Suprapubic skin (tissue), 4 donors: ENCODE data around the gene GJC1. TPM values are rescaled to one million over a fixed set of nuclear protein-coding genes. Genes with fewer than 3 reads are reported as not detected.

ENCODE experiments used
- DNase-seq, 2 donors: peaks; one replicate each; pipeline ENCODE4 v3.0.0-alpha.2; 2019; ENCODE audit warnings: low spot score in 2 of 2
- H3K27ac ChIP-seq: fragments of 200-600 bp; sonication (generic); one replicate; pipeline ENCODE4 v1.5.1; 2019
- H3K27me3 ChIP-seq: fragments of 200-600 bp; sonication (generic); one replicate; pipeline ENCODE4 v1.5.1; 2019
- H3K36me3 ChIP-seq: fragments of 200-600 bp; sonication (generic); one replicate; pipeline ENCODE4 v1.5.1; 2019
- H3K4me1 ChIP-seq: fragments of 200-600 bp; sonication (generic); one replicate; pipeline ENCODE4 v1.5.1; 2019
- H3K4me3 ChIP-seq: fragments of 200-600 bp; sonication (generic); one replicate; pipeline ENCODE4 v1.5.1; 2019; ENCODE audit warnings: mild to moderate bottlenecking
- H3K9me3 ChIP-seq: fragments of 200-600 bp; sonication (generic); one replicate; pipeline ENCODE4 v1.5.1; 2019
- CTCF ChIP-seq, 2 donors: fragments of 200-600 bp in 1 of 2; fragments of 450-650 bp in 1 of 2; sonication (generic) in 1 of 2; IDR thresholded peaks; one replicate each; pipeline ENCODE4 v1.5.1; 2016 to 2019; ENCODE audit warnings: antibody characterized with exemption in 2 of 2, mild to moderate bottlenecking in 1 of 2, moderate library complexity in 1 of 2
- EP300 ChIP-seq: sonication (generic); formaldehyde crosslinking; IDR thresholded peaks from one replicate; pipeline ENCODE4 v1.6.1; 2017; ENCODE audit warnings: antibody characterized with exemption
- POLR2A ChIP-seq, 2 donors: fragments of 450-650 bp; IDR thresholded peaks; one replicate each; pipeline ENCODE4 v1.6.1; 2017; ENCODE audit warnings: antibody characterized with exemption in 2 of 2, mild to moderate bottlenecking in 2 of 2, moderate library complexity in 2 of 2
- POLR2AphosphoS5 ChIP-seq, 3 donors: sonication (generic); formaldehyde crosslinking; IDR thresholded peaks; one replicate each; pipeline ENCODE4 v1.6.1; 2017; ENCODE audit warnings: antibody characterized with exemption in 3 of 3
- WGBS: methylation state at CpG from one replicate; pipeline ENCODE4 v1.1.5; 2018; 5-methylcytosine and 5-hydroxymethylcytosine counted together
- total RNA-seq, 4 donors: library from RNA; depleted of rRNA; stranded (reverse); fragments of >200 nt; gene quantifications; one replicate each; pipeline ENCODE4 v1.1.0, GENCODE V29; 2016

GJC1 gene
- total RNA-seq, 4 donors from 2014 or later, result 1.1 to 7.8 (median 1.9) TPM

- 50% methylated on average over 3 of the region's 3 CpGs for WGBS
- no peaks in the 10 kb centered on the region for H3K36me3 ChIP-seq
- no peak overlapping the region for H3K4me3 ChIP-seq
- no peaks in the 10 kb centered on the region for H3K9me3 ChIP-seq
- H3K27ac ChIP-seq, result no peak overlapping the region
- no peaks in the 10 kb centered on the region for H3K4me1 ChIP-seq
- DNase-seq, result no peak
- TF ChIP-seq POLR2A (IDR thresholded peaks at IDR 0.05) (no peak), POLR2AphosphoS5 (IDR thresholded peaks at IDR 0.05) (no peak), CTCF (IDR thresholded peaks at IDR 0.05) (no peak), EP300 (no peak)
- H3K27me3 ChIP-seq, result no peaks in the 10 kb centered on the region
Observed at GRCh38 chr17:44807817-44808155, 22.3 kb downstream of the GJC1 start.

GRCh38 chr17:44807093-44807816, 22.8 kb downstream of the GJC1 start:
- 80% methylated on average over 4 of the region's 4 CpGs for WGBS
- no peaks in the 10 kb centered on the region for H3K36me3 ChIP-seq
- H3K9me3 ChIP-seq, result no peaks in the 10 kb centered on the region
- H3K4me3 ChIP-seq, result no peak overlapping the region
- TF ChIP-seq EP300 (no peak), POLR2A (IDR thresholded peaks at IDR 0.05) (no peak), CTCF (IDR thresholded peaks at IDR 0.05) (no peak), POLR2AphosphoS5 (IDR thresholded peaks at IDR 0.05) (no peak)
- H3K4me1 ChIP-seq, result no peaks in the 10 kb centered on the region
- no peak for DNase-seq
- no peak overlapping the region for H3K27ac ChIP-seq
- H3K27me3 ChIP-seq, result no peaks in the 10 kb centered on the region

- H3K27ac ChIP-seq, result no peak overlapping the region
- DNase-seq, result no peak
- H3K4me1 ChIP-seq, result no peaks in the 10 kb centered on the region
- 86% methylated on average over 10 of the region's 10 CpGs for WGBS
- no peak for TF ChIP-seq POLR2AphosphoS5 (IDR thresholded peaks at IDR 0.05)
- TF ChIP-seq EP300, result no peak
- TF ChIP-seq POLR2A (IDR thresholded peaks at IDR 0.05), result no peak
- TF ChIP-seq CTCF (IDR thresholded peaks at IDR 0.05), result no peak
- H3K36me3 ChIP-seq, result no peaks in the 10 kb centered on the region
- H3K27me3 ChIP-seq, result no peaks in the 10 kb centered on the region
- H3K4me3 ChIP-seq, result no peak overlapping the region
- H3K9me3 ChIP-seq, result no peaks in the 10 kb centered on the region
Observed at GRCh38 chr17:44804302-44805089, 25.6 kb downstream of the GJC1 start.

GRCh38 chr17:44801880-44802279, 28.2 kb downstream of the GJC1 start:
- DNase-seq, result no peak
- WGBS, result 97% methylated on average over 5 of the region's 5 CpGs
- Histone ChIP-seq H3K4me1 (no peaks in the 10 kb centered on the region), H3K4me3 (no peak overlapping the region), H3K27me3 (peaks cover 2% of the 10 kb centered on the region), H3K9me3 (no peaks in the 10 kb centered on the region), H3K27ac (no peak overlapping the region), H3K36me3 (no peaks in the 10 kb centered on the region)
- TF ChIP-seq POLR2AphosphoS5 (IDR thresholded peaks at IDR 0.05), result no peak
- no peak for TF ChIP-seq CTCF (IDR thresholded peaks at IDR 0.05)
- no peak for TF ChIP-seq EP300
- no peak for TF ChIP-seq POLR2A (IDR thresholded peaks at IDR 0.05)

- Histone ChIP-seq H3K4me3 (no peak overlapping the region), H3K4me1 (peaks cover 6% of the 10 kb centered on the region), H3K36me3 (no peaks in the 10 kb centered on the region), H3K27ac (no peak overlapping the region), H3K9me3 (no peaks in the 10 kb centered on the region), H3K27me3 (peaks cover 2% of the 10 kb centered on the region)
- WGBS, result 84% methylated on average over 2 of the region's 2 CpGs
- no peak for TF ChIP-seq POLR2A (IDR thresholded peaks at IDR 0.05)
- no peak for TF ChIP-seq POLR2AphosphoS5 (IDR thresholded peaks at IDR 0.05)
- no peak for TF ChIP-seq EP300
- TF ChIP-seq CTCF (IDR thresholded peaks at IDR 0.05), result no peak
- DNase-seq, result no peak
Observed at GRCh38 chr17:44798356-44798755, 31.7 kb downstream of the GJC1 start.
